H9 (cell line): ENCODE data around the gene MRC1. TPM values are rescaled to one million over a fixed set of nuclear protein-coding genes. Genes with fewer than 3 reads are reported as not detected.

Source experiments
- DNase-seq: peaks from one replicate; pipeline ENCODE4 v3.0.0-alpha.2; 2017
- H2AFZ ChIP-seq: one replicate; pipeline ENCODE4 v1.6.1; 2013; ENCODE audit warnings: mild to moderate bottlenecking, low read length, control low read depth, moderate library complexity
- H2AK5ac ChIP-seq: 2 replicates; pipeline ENCODE4 v1.6.1; 2013; ENCODE audit warnings: low read length, control low read depth, mixed read lengths; ENCODE audit not compliant: insufficient read length
- H2BK120ac ChIP-seq: one replicate; pipeline ENCODE4 v1.6.1; 2013; ENCODE audit warnings: low read depth, mild to moderate bottlenecking, low read length, control low read depth, inconsistent platforms; ENCODE audit not compliant: poor library complexity, severe bottlenecking
- H2BK12ac ChIP-seq: 2 replicates; pipeline ENCODE4 v1.6.1; 2013; ENCODE audit warnings: low read length, control low read depth, mixed read lengths, low read depth; ENCODE audit not compliant: insufficient read length
- H2BK15ac ChIP-seq: 2 replicates; pipeline ENCODE4 v1.6.1; 2013; ENCODE audit warnings: low read depth, low read length, control low read depth
- H2BK20ac ChIP-seq: one replicate; pipeline ENCODE4 v1.6.1; 2013; ENCODE audit warnings: low read depth, mild to moderate bottlenecking, low read length, control low read depth, inconsistent platforms; ENCODE audit not compliant: poor library complexity, severe bottlenecking
- H2BK5ac ChIP-seq: 2 replicates; pipeline ENCODE4 v1.6.1; 2013; ENCODE audit warnings: low read length, control low read depth, mixed read lengths; ENCODE audit not compliant: insufficient read length
- H3K14ac ChIP-seq: 2 replicates; pipeline ENCODE4 v1.6.1; 2013; ENCODE audit warnings: low read length, control low read depth; ENCODE audit not compliant: insufficient read depth
- H3K18ac ChIP-seq: 2 replicates; pipeline ENCODE4 v1.6.1; 2013; ENCODE audit warnings: low read depth, mild to moderate bottlenecking, mixed read lengths, low read length, control low read depth; ENCODE audit not compliant: insufficient read length
- H3K23ac ChIP-seq: 2 replicates; pipeline ENCODE4 v1.6.1; 2013; ENCODE audit warnings: low read length, control low read depth, mixed read lengths, low read depth; ENCODE audit not compliant: insufficient read length
- H3K23me2 ChIP-seq: 2 replicates; pipeline ENCODE4 v1.6.1; 2013; ENCODE audit warnings: low read depth, mild to moderate bottlenecking, mixed read lengths, low read length, control low read depth; ENCODE audit not compliant: insufficient read length, poor library complexity, severe bottlenecking
- H3K27ac ChIP-seq: 2 replicates; pipeline ENCODE4 v1.5.1; 2013; ENCODE audit warnings: low read length, control low read depth, mixed read lengths, low read depth; ENCODE audit not compliant: insufficient read length
- H3K27me3 ChIP-seq: 2 replicates; pipeline ENCODE4 v1.6.1; 2013; ENCODE audit warnings: low read length, control low read depth, inconsistent platforms; ENCODE audit not compliant: insufficient read depth
- H3K4ac ChIP-seq: 2 replicates; pipeline ENCODE4 v1.6.1; 2013; ENCODE audit warnings: low read depth, mild to moderate bottlenecking, control low read depth, inconsistent platforms, low read length, moderate library complexity
- H3K4me1 ChIP-seq: 2 replicates; pipeline ENCODE4 v1.6.1; 2013; ENCODE audit warnings: low read length, control low read depth, inconsistent platforms; ENCODE audit not compliant: insufficient read depth
- H3K4me2 ChIP-seq: 2 replicates; pipeline ENCODE4 v1.6.1; 2013; ENCODE audit warnings: low read length, control low read depth, mixed read lengths; ENCODE audit not compliant: insufficient read length, insufficient read depth
- H3K56ac ChIP-seq: 2 replicates; pipeline ENCODE4 v1.6.1; 2013; ENCODE audit warnings: low read depth, mild to moderate bottlenecking, mixed read lengths, low read length, control low read depth; ENCODE audit not compliant: insufficient read length
- H3K79me1 ChIP-seq: 2 replicates; pipeline ENCODE4 v1.6.1; 2013; ENCODE audit warnings: low read depth, mild to moderate bottlenecking, moderate library complexity, low read length, control low read depth, inconsistent platforms; ENCODE audit not compliant: insufficient read depth, poor library complexity, severe bottlenecking
- H3K79me2 ChIP-seq: 2 replicates; pipeline ENCODE4 v1.6.1; 2013; ENCODE audit warnings: low read length, control low read depth, inconsistent platforms; ENCODE audit not compliant: insufficient read depth
- H3K9ac ChIP-seq: 2 replicates; pipeline ENCODE4 v1.6.1; 2013; ENCODE audit warnings: low read length, control low read depth, mixed read lengths; ENCODE audit not compliant: insufficient read length; ENCODE audit errors: extremely low read depth
- H3K9me3 ChIP-seq: one replicate; pipeline ENCODE4 v1.6.1; 2013; ENCODE audit warnings: low read depth, low read length, inconsistent platforms; ENCODE audit not compliant: control insufficient read depth
- H3T11ph ChIP-seq: one replicate; pipeline ENCODE4 v1.6.1; 2013; ENCODE audit warnings: mild to moderate bottlenecking, low read length, control low read depth, inconsistent platforms
- H4K20me1 ChIP-seq: one replicate; pipeline ENCODE4 v1.6.1; 2013; ENCODE audit not compliant: control insufficient read depth, insufficient read length, insufficient read depth
- H4K5ac ChIP-seq: 2 replicates; pipeline ENCODE4 v1.6.1; 2013; ENCODE audit warnings: low read depth, mild to moderate bottlenecking, mixed read lengths, low read length, control low read depth; ENCODE audit not compliant: insufficient read length
- H4K8ac ChIP-seq: replicated peaks from 2 replicates; pipeline ENCODE4 v1.6.1; 2013; ENCODE audit warnings: low read length, control low read depth, mixed read lengths, low read depth; ENCODE audit not compliant: insufficient read length
- H4K91ac ChIP-seq: 2 replicates; pipeline ENCODE4 v1.6.1; 2013; ENCODE audit warnings: low read depth, mild to moderate bottlenecking, moderate library complexity, mixed read lengths, low read length, control low read depth; ENCODE audit not compliant: insufficient read length
- H3K27ac Mint-ChIP-seq, 3 experiments: 2 replicates in 2 of 3; 3 replicates in 1 of 3; pipeline ENCODE4 v1.8.0; 2020 to 2021; ENCODE audit warnings: mixed read lengths in 3 of 3, mild to moderate bottlenecking in 1 of 3, moderate library complexity in 1 of 3
- H3K27me3 Mint-ChIP-seq: 2 replicates; pipeline ENCODE4 v1.8.0; 2021; ENCODE audit warnings: low read depth, mild to moderate bottlenecking, moderate library complexity, mixed read lengths
- H3K36me3 Mint-ChIP-seq, 3 experiments: 2 replicates in 2 of 3; 3 replicates in 1 of 3; pipeline ENCODE4 v1.8.0; 2020 to 2021; ENCODE audit warnings: low read depth in 3 of 3, mixed read lengths in 3 of 3; ENCODE audit not compliant: insufficient read depth in 1 of 3
- H3K4me1 Mint-ChIP-seq, 2 experiments: 2 replicates each; pipeline ENCODE4 v1.8.0; 2020; ENCODE audit warnings: mixed read lengths in 2 of 2
- H3K4me3 Mint-ChIP-seq, 2 experiments: 2 replicates in 1 of 2; 3 replicates in 1 of 2; pipeline ENCODE4 v1.8.0; 2020 to 2021; ENCODE audit warnings: mild to moderate bottlenecking in 2 of 2, mixed read lengths in 2 of 2, moderate library complexity in 1 of 2
- H3K9me3 Mint-ChIP-seq, 2 experiments: 2 replicates in 1 of 2; 3 replicates in 1 of 2; pipeline ENCODE4 v1.8.0; 2020; ENCODE audit warnings: mild to moderate bottlenecking in 2 of 2, mixed read lengths in 2 of 2, moderate library complexity in 1 of 2
- WGBS: extraction: QIAGEN DNeasy Blood & Tissue Kit; methylation state at CpG from one replicate; pipeline ENCODE4 v1.1.7; 2013; ENCODE audit warnings: missing lambda C conversion rate, low lambda C conversion rate, mixed read lengths; ENCODE audit not compliant: insufficient read length; ENCODE audit errors: extremely low coverage; 5-methylcytosine and 5-hydroxymethylcytosine counted together
- total RNA-seq: library from RNA; stranded (reverse); gene quantifications from 2 replicates; pipeline ENCODE4 v1.2.1, GENCODE V29; 2021
- TF ChIP-seq, protein P1 (sequence below): fragments of 200-600 bp; sonication (generic); conservative IDR thresholded peaks from 3 replicates; pipeline ENCODE4 v1.8.0; 2021; ENCODE audit warnings: antibody characterized with exemption, mild to moderate bottlenecking

The MRC1 gene
- total RNA-seq, 1 experiment from 2014 or later, result not detected

DNA sequence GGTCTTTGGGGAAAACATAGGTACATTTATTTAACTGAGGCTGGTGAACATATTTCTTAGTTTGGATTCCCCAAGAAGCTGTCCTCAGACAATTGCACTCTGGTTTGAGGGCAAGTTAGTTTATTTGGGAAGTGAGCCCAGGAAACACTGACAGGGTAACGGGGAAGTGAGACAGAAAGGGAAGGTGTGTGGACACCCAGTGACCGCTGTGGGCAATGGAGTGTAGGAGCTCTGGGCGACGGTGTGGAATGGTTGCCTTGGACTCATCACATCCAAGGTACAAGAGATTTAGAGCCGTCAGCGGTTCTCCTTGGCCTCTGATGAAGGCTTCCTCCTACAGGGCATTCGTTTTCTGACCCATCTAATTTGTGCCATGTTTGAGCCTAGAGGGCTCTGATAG lies 7.1 kb downstream of the MRC1 start:
- no peak overlapping the region for H2AK5ac ChIP-seq
- no peak overlapping the region for H3K27ac ChIP-seq
- WGBS, result no CpG with 5 or more reads among the region's 7 CpGs
- H4K91ac ChIP-seq, result no peak overlapping the region
- no peak overlapping the region for H2AFZ ChIP-seq
- no peaks in the 10 kb centered on the region for H3K23me2 ChIP-seq
- H3K79me1 ChIP-seq, result no peaks in the 10 kb centered on the region
- H3K4ac ChIP-seq, result no peak overlapping the region
- TF ChIP-seq, protein P1, sequence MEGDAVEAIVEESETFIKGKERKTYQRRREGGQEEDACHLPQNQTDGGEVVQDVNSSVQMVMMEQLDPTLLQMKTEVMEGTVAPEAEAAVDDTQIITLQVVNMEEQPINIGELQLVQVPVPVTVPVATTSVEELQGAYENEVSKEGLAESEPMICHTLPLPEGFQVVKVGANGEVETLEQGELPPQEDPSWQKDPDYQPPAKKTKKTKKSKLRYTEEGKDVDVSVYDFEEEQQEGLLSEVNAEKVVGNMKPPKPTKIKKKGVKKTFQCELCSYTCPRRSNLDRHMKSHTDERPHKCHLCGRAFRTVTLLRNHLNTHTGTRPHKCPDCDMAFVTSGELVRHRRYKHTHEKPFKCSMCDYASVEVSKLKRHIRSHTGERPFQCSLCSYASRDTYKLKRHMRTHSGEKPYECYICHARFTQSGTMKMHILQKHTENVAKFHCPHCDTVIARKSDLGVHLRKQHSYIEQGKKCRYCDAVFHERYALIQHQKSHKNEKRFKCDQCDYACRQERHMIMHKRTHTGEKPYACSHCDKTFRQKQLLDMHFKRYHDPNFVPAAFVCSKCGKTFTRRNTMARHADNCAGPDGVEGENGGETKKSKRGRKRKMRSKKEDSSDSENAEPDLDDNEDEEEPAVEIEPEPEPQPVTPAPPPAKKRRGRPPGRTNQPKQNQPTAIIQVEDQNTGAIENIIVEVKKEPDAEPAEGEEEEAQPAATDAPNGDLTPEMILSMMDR, result no peak
- no peak overlapping the region for H3K4me3 Mint-ChIP-seq
- H2BK20ac ChIP-seq, result no peak overlapping the region
- H3K27me3 ChIP-seq, result no peaks in the 10 kb centered on the region
- no peak overlapping the region for H3K18ac ChIP-seq
- no peak for DNase-seq
- H3K36me3 Mint-ChIP-seq, result no peaks in the 10 kb centered on the region
- H3K9me3 Mint-ChIP-seq, result no peaks in the 10 kb centered on the region; a peak in 1 of 5 replicates
- no peaks in the 10 kb centered on the region for H3K9me3 ChIP-seq
- H3K4me1 Mint-ChIP-seq, result no peaks in the 10 kb centered on the region
- no peaks in the 10 kb centered on the region; the same call in 1 of the 2 replicates for H3K4me1 ChIP-seq
- no peaks in the 10 kb centered on the region for H3K27me3 Mint-ChIP-seq
- no peaks in the 10 kb centered on the region for H4K20me1 ChIP-seq
- H3K4me2 ChIP-seq, result no peak overlapping the region
- H2BK120ac ChIP-seq, result no peak overlapping the region
- no peaks in the 10 kb centered on the region for H3K79me2 ChIP-seq
- H3K9ac ChIP-seq, result no peak overlapping the region
- H4K8ac ChIP-seq, result no peak overlapping the region
- no peak overlapping the region for H3K14ac ChIP-seq
- no peak overlapping the region for H3T11ph ChIP-seq
- H3K27ac Mint-ChIP-seq, result no peak overlapping the region
- H3K56ac ChIP-seq, result no peak overlapping the region
- no peak overlapping the region for H2BK12ac ChIP-seq
- H2BK5ac ChIP-seq, result no peak overlapping the region
- H3K23ac ChIP-seq, result no peak overlapping the region
- H2BK15ac ChIP-seq, result no peak overlapping the region
- no peak overlapping the region for H4K5ac ChIP-seq
